A549 (cell line): ENCODE measurements around the gene KRAS. TPM values are rescaled to one million over a fixed set of nuclear protein-coding genes. Genes with fewer than 3 reads are reported as not detected.

ENCODE experiments used
- ATAC-seq, 2 experiments: fragments of 200-7000 bp in 1 of 2; fragments of >200 bp in 1 of 2; cut with Nextera tagmentation in 1 of 2; cut with Tn5 transposase in 1 of 2; 3 replicates each; pipeline versions ENCODE4 v1.8.0 to v1.9.1; 2018 to 2020; ENCODE audit warnings: mild to moderate bottlenecking in 1 of 2, moderate library complexity in 1 of 2
- CTCF ChIA-PET: fragments of 300-600 bp; sonication (Branson Sonifier 250); formaldehyde crosslinking; extraction: SDS; loops from one replicate; lab custom pipeline; 2021; ENCODE audit warnings: antibody characterized with exemption, inconsistent platforms; lab: Yijun Ruan, JAX
- POLR2A ChIA-PET: fragments of 350-600 bp; formaldehyde crosslinking; extraction: SDS; loops from one replicate; lab custom pipeline; 2021; ENCODE audit warnings: antibody characterized with exemption, inconsistent platforms; lab: Yijun Ruan, JAX
- DNase-seq, 2 experiments: peaks; one replicate each; pipeline versions ENCODE4 v3.0.0 to v3.0.0-alpha.2; 2011 to 2016; ENCODE audit warnings: low read depth in 1 of 2, low spot score in 1 of 2
- FAIRE-seq: peaks from 2 replicates; lab custom pipeline; 2011; peaks lifted over from hg19 to GRCh38; lab: Jason Lieb, UNC
- H3K27ac ChIP-seq, 2 experiments: fragments of >200 bp; sonication (Bioruptor Twin); formaldehyde crosslinking; 3 replicates each; pipeline ENCODE4 v1.5.1; 2016 to 2017
- H3K4me1 ChIP-seq: fragments of >200 bp; sonication (Bioruptor Twin); formaldehyde crosslinking; 3 replicates; pipeline ENCODE4 v1.6.1; 2016
- H3K4me2 ChIP-seq: fragments of >200 bp; sonication (Bioruptor Twin); formaldehyde crosslinking; 3 replicates; pipeline ENCODE4 v1.6.1; 2016
- H3K4me3 ChIP-seq: fragments of >200 bp; sonication (Bioruptor Twin); formaldehyde crosslinking; 3 replicates; pipeline ENCODE4 v1.5.1; 2016
- H3K9me3 ChIP-seq: fragments of >200 bp; sonication (Bioruptor Twin); formaldehyde crosslinking; 3 replicates; pipeline ENCODE4 v1.6.1; 2016
- ATOH8 ChIP-seq: fragments of 250-450 bp; sonication (Bioruptor Pico); IDR thresholded peaks from 2 replicates; pipeline ENCODE4 v1.5.0; 2020; ENCODE audit warnings: low read depth, mild to moderate bottlenecking, moderate library complexity
- BHLHE40 ChIP-seq: IDR thresholded peaks from 2 replicates; pipeline ENCODE4 v1.6.1; 2012; ENCODE audit warnings: low read depth, low read length, inconsistent platforms
- CBX2 ChIP-seq: fragments of 200-600 bp; sonication (generic); IDR thresholded peaks from 2 replicates; pipeline ENCODE4 v1.6.1; 2016; ENCODE audit warnings: low read depth, mild to moderate bottlenecking, borderline replicate concordance
- CBX8 ChIP-seq: fragments of 200-600 bp; sonication (generic); IDR thresholded peaks from 2 replicates; pipeline ENCODE4 v1.6.1; 2016
- CEBPB ChIP-seq, 2 experiments: fragments of >200 bp in 1 of 2; sonication (Bioruptor Twin) in 1 of 2; formaldehyde crosslinking in 1 of 2; IDR thresholded peaks; 2 replicates each; pipeline ENCODE4 v1.6.1; 2012 to 2016
- EHF ChIP-seq: fragments of 250-450 bp; sonication (Bioruptor Pico); IDR thresholded peaks from 2 replicates; pipeline ENCODE4 v1.5.0; 2020; ENCODE audit warnings: mild to moderate bottlenecking
- ELK1 ChIP-seq: fragments of 150-350 bp; IDR thresholded peaks from 2 replicates; pipeline ENCODE4 v1.6.1; 2014; ENCODE audit warnings: low read depth, mild to moderate bottlenecking, low read length
- HMGXB4 ChIP-seq: fragments of 250-450 bp; sonication (Bioruptor Pico); IDR thresholded peaks from 2 replicates; pipeline ENCODE4 v1.5.0; 2021; ENCODE audit warnings: mild to moderate bottlenecking, moderate library complexity, borderline replicate concordance
- HOXA7 ChIP-seq: fragments of 250-450 bp; sonication (Bioruptor Pico); IDR thresholded peaks from 2 replicates; pipeline ENCODE4 v1.5.0; 2020; ENCODE audit warnings: mild to moderate bottlenecking, moderate library complexity
- HOXB13 ChIP-seq: fragments of 250-450 bp; sonication (Bioruptor Pico); IDR thresholded peaks from 2 replicates; pipeline ENCODE4 v1.5.0; 2020; ENCODE audit warnings: low read depth, mild to moderate bottlenecking, moderate library complexity
- HOXB5 ChIP-seq: fragments of 250-450 bp; sonication (Bioruptor Pico); IDR thresholded peaks from 2 replicates; pipeline ENCODE4 v1.5.0; 2020; ENCODE audit warnings: mild to moderate bottlenecking, moderate library complexity
- JUN ChIP-seq, 2 experiments: fragments of >200 bp; sonication (Bioruptor Twin); formaldehyde crosslinking; IDR thresholded peaks; 2 replicates in 1 of 2; 3 replicates in 1 of 2; pipeline ENCODE4 v1.6.1; 2016 to 2017
- JUNB ChIP-seq: fragments of >200 bp; sonication (Bioruptor Twin); formaldehyde crosslinking; IDR thresholded peaks from 2 replicates; pipeline ENCODE4 v1.6.1; 2016
- KDM5A ChIP-seq: fragments of 200-600 bp; sonication (generic); IDR thresholded peaks from 2 replicates; pipeline ENCODE4 v1.6.1; 2016; ENCODE audit warnings: antibody characterized with exemption, mild to moderate bottlenecking
- MAZ ChIP-seq: fragments of 150-350 bp; IDR thresholded peaks from 2 replicates; pipeline ENCODE4 v1.6.1; 2014; ENCODE audit warnings: antibody characterized with exemption, low read depth, low read length, borderline replicate concordance
- MYC ChIP-seq: IDR thresholded peaks from 2 replicates; pipeline ENCODE4 v1.6.1; 2012; ENCODE audit warnings: mild to moderate bottlenecking, inconsistent platforms, low read length, improper control_type of control experiment, borderline replicate concordance
- NPAS2 ChIP-seq: fragments of 250-450 bp; sonication (Bioruptor Pico); IDR thresholded peaks from 2 replicates; pipeline ENCODE4 v1.8.0; 2022; ENCODE audit warnings: mild to moderate bottlenecking, moderate library complexity, borderline replicate concordance
- PHF8 ChIP-seq: fragments of 200-600 bp; sonication (generic); IDR thresholded peaks from 2 replicates; pipeline ENCODE4 v1.6.1; 2016; ENCODE audit warnings: low read depth, mild to moderate bottlenecking, antibody characterized with exemption, moderate library complexity, borderline replicate concordance
- POLR2AphosphoS2 ChIP-seq: conservative IDR thresholded peaks from 2 replicates; pipeline ENCODE4 v1.6.1; 2012; ENCODE audit warnings: low read length, improper control_type of control experiment, inconsistent platforms
- RAD21 ChIP-seq, 2 experiments: fragments of >200 bp in 1 of 2; sonication (Bioruptor Twin) in 1 of 2; formaldehyde crosslinking in 1 of 2; IDR thresholded peaks in 1 of 2; conservative IDR thresholded peaks in 1 of 2; 2 replicates in 1 of 2; 3 replicates in 1 of 2; pipeline ENCODE4 v1.6.1; 2012 to 2018; ENCODE audit warnings: inconsistent platforms in 1 of 2
- RARB ChIP-seq: fragments of 250-450 bp; sonication (Bioruptor Pico); IDR thresholded peaks from 2 replicates; pipeline ENCODE4 v1.8.0; 2021; ENCODE audit warnings: mild to moderate bottlenecking, moderate library complexity
- RCOR1 ChIP-seq: fragments of 150-350 bp; IDR thresholded peaks from 2 replicates; pipeline ENCODE4 v1.6.1; 2014; ENCODE audit warnings: antibody characterized with exemption, low read length, low read depth
- RNF2 ChIP-seq: fragments of 200-600 bp; sonication (generic); IDR thresholded peaks from 2 replicates; pipeline ENCODE4 v1.6.1; 2016; ENCODE audit warnings: low read depth, mild to moderate bottlenecking, antibody characterized with exemption, moderate library complexity, borderline replicate concordance
- TFCP2L1 ChIP-seq: fragments of 250-450 bp; sonication (Bioruptor Pico); IDR thresholded peaks from 2 replicates; pipeline ENCODE4 v1.5.0; 2021; ENCODE audit warnings: mild to moderate bottlenecking
- ZNF302 ChIP-seq: fragments of 250-450 bp; sonication (Bioruptor Pico); IDR thresholded peaks from 2 replicates; pipeline ENCODE4 v1.9.0; 2021; ENCODE audit warnings: inconsistent platforms, mild to moderate bottlenecking, moderate library complexity
- ZSCAN20 ChIP-seq: fragments of 250-450 bp; sonication (Bioruptor Pico); IDR thresholded peaks from 2 replicates; pipeline ENCODE4 v1.8.0; 2022; ENCODE audit warnings: mild to moderate bottlenecking, moderate library complexity
- WGBS: methylation state at CpG from one replicate; pipeline ENCODE4 v1.1.6; 2017; ENCODE audit errors: missing lambda C conversion rate; 5-methylcytosine and 5-hydroxymethylcytosine counted together
- polyA plus RNA-seq, 4 experiments: library from polyadenylated mRNA; depleted of rRNA in 3 of 4; stranded (reverse); fragments of >200 nt; fragmentation: RNase III in 1 of 4; extraction: RNeasy Plus Mini Kit Qiagen cat#74134 plus additional on column Dnase treatment in 1 of 4; gene quantifications; 2 replicates in 3 of 4; 3 replicates in 1 of 4; pipeline ENCODE4 v1.2.3, GENCODE V29; 2011 to 2017
- TF ChIP-seq, protein P1 (sequence below): fragments of >200 bp; sonication (Bioruptor Twin); formaldehyde crosslinking; IDR thresholded peaks from 3 replicates; pipeline ENCODE4 v1.5.1; 2016
- TF ChIP-seq, protein P2 (sequence below): fragments of 450-650 bp; IDR thresholded peaks from 2 replicates; pipeline ENCODE4 v1.6.1; 2014; ENCODE audit warnings: antibody characterized with exemption

The KRAS gene
- polyA plus RNA-seq, 2 of the 4 experiments (the other 2 are of a cell fraction): 16.5 to 38.4 TPM

DNA sequence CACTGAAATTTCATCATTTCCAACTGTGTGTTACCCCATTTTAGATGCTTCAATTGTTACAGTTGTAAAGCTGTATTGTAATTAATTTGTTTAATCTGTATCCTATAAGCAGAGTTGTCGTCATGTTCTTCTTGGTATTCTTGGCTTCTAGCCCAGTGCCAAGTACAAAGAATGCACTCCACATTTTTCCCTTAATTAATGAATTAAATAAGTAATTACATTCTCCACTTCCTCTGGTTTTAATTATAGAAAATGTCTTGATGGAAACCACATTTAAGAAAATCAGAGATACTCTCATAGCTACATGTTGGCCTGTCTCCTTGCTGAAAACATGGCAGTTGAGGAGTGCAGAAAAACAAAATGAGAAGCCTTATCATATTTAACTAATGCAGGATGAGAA is 56.5 kb downstream of the KRAS start:
- TF ChIP-seq HOXA7 (CRISPR knock-in tag) (no peak), JUN (IDR thresholded peaks at IDR 0.05) (no peak), PHF8 (no peak), BHLHE40 (no peak), MAZ (no peak), RAD21 (conservative IDR thresholded peaks at IDR 0.05 in 1 of 2, IDR thresholded peaks at IDR 0.05 in 1 of 2) (no peak), MYC (no peak), TFCP2L1 (CRISPR knock-in tag) (no peak), CBX8 (no peak), HOXB13 (no peak), JUNB (no peak), ZSCAN20 (no peak)
- TF ChIP-seq, protein P1, sequence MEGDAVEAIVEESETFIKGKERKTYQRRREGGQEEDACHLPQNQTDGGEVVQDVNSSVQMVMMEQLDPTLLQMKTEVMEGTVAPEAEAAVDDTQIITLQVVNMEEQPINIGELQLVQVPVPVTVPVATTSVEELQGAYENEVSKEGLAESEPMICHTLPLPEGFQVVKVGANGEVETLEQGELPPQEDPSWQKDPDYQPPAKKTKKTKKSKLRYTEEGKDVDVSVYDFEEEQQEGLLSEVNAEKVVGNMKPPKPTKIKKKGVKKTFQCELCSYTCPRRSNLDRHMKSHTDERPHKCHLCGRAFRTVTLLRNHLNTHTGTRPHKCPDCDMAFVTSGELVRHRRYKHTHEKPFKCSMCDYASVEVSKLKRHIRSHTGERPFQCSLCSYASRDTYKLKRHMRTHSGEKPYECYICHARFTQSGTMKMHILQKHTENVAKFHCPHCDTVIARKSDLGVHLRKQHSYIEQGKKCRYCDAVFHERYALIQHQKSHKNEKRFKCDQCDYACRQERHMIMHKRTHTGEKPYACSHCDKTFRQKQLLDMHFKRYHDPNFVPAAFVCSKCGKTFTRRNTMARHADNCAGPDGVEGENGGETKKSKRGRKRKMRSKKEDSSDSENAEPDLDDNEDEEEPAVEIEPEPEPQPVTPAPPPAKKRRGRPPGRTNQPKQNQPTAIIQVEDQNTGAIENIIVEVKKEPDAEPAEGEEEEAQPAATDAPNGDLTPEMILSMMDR: no peak
- no peak for ATAC-seq
- Histone ChIP-seq H3K27ac (no peak overlapping the region), H3K9me3 (no peaks in the 10 kb centered on the region), H3K4me3 (peak overlapping the region; percentile 77), H3K4me1 (0 out of 3 replicates have a peak, but pooled peaks cover 4% of the 10 kb centered on the region), H3K4me2 (peak overlapping the region; percentile 81)
- 62% methylated on average over 1 of the region's 1 CpG for WGBS
- DNase-seq: peak in 1 of 2 experiments; percentile 11
- ChIA-PET CTCF (interaction anchor here (1.1 to 1.3 kb wide), 2 partner anchors 139 to 194 kb away, joined by 4 to 5 read pairs; no protein-coding TSS in a partner anchor), POLR2A (no interaction called here)
- no peak for FAIRE-seq

GRCh38 chr12:25190793-25191192 is 59.9 kb downstream of the KRAS start:
- Histone ChIP-seq H3K4me3 (no peak overlapping the region), H3K9me3 (no peaks in the 10 kb centered on the region), H3K27ac (no peak overlapping the region), H3K4me1 (0 out of 3 replicates have a peak, but pooled peaks cover 6% of the 10 kb centered on the region), H3K4me2 (no peak overlapping the region)
- no peak for ATAC-seq
- ChIA-PET POLR2A (no interaction called here), CTCF (interaction anchor here (1.0 kb wide), 1 partner anchor 197 kb away, joined by 3 read pairs; no protein-coding TSS in a partner anchor)
- no peak for DNase-seq
- WGBS: 96% methylated on average over 6 of the region's 6 CpGs
- FAIRE-seq: no peak
- TF ChIP-seq KDM5A (no peak), RARB (CRISPR knock-in tag) (no peak), ATOH8 (no peak), HOXB13 (no peak), ELK1 (no peak), EHF (CRISPR knock-in tag) (no peak), CEBPB (IDR thresholded peaks at IDR 0.05) (no peak), ZNF302 (CRISPR knock-in tag) (no peak), RNF2 (no peak), MAZ (no peak), RCOR1 (no peak), HMGXB4 (CRISPR knock-in tag) (no peak), BHLHE40 (no peak), NPAS2 (CRISPR knock-in tag) (no peak), HOXB5 (CRISPR knock-in tag) (no peak), POLR2AphosphoS2 (no peak), CBX2 (no peak)
- TF ChIP-seq, protein P2, sequence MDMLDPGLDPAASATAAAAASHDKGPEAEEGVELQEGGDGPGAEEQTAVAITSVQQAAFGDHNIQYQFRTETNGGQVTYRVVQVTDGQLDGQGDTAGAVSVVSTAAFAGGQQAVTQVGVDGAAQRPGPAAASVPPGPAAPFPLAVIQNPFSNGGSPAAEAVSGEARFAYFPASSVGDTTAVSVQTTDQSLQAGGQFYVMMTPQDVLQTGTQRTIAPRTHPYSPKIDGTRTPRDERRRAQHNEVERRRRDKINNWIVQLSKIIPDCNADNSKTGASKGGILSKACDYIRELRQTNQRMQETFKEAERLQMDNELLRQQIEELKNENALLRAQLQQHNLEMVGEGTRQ: no peak
- TF ChIP-seq, protein P1: no peak
